ENCODE measurements around the gene INHA.

INHA gene

GRCh38 chr2:219611866-219612576 is 39.9 kb downstream of the INHA start:
- Mint-ChIP-seq H3K36me3 (ENCODE audit: low read depth) (peaks cover 32% of the 10 kb centered on the region), H3K4me1 (peaks cover 24% of the 10 kb centered on the region), H3K4me3 (no peak overlapping the region), H3K27ac (no peak overlapping the region), H3K9me3 (no peaks in the 10 kb centered on the region), H3K27me3 (ENCODE audit: low read depth) (no peaks in the 10 kb centered on the region)
- no peak for TF ChIP-seq CTCF (IDR thresholded peaks at IDR 0.05; ENCODE audit: unreplicated experiment in 3 of 3)

GRCh38 chr2:219612577-219613286 is 40.6 kb downstream of the INHA start:
- no peak for TF ChIP-seq CTCF (IDR thresholded peaks at IDR 0.05; ENCODE audit: unreplicated experiment in 3 of 3)
- H3K9me3 Mint-ChIP-seq, result no peaks in the 10 kb centered on the region
- no peak overlapping the region for H3K27ac Mint-ChIP-seq

DNA sequence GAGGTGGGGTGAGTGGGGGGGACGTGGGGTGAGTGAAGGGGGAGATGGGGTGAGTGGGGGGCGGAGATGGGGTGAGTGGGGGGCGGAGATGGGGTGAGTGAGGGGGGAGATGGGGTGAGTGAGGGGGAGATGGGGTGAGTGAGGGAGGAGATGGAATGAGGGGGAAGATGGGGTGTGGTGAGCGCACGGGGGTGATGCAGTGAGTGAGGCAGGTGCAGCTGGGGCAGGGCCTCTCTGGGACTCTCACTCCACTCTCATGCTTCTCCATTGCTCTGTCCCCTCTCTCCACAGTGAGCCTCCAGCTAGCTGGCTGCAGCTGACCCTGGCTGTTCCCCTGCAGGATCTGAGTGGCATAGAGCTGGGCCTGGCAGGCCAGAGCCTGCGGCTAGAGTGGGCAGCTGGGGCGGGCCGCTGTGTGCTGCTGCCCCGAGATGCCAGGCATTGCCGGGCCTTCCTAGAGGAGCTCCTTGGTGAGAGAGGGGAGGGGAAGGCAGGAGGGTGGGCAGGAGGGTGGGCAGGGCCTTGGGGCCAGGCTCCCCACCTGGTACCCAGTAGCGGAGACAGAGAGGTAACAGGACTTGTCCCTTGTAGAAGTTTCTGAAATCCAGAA is 41.5 kb downstream of the INHA start:
- no peak for TF ChIP-seq CTCF (IDR thresholded peaks at IDR 0.05; ENCODE audit: unreplicated experiment in 3 of 3)
- peaks cover 31% of the 10 kb centered on the region for H3K36me3 Mint-ChIP-seq (ENCODE audit: low read depth)
- no peak overlapping the region for H3K4me3 Mint-ChIP-seq

More at GRCh38 chr2:219612577-219613286, 40.6 kb downstream of the INHA start:
- Mint-ChIP-seq H3K36me3 (ENCODE audit: low read depth) (peaks cover 31% of the 10 kb centered on the region), H3K4me3 (no peak overlapping the region), H3K4me1 (peaks cover 24% of the 10 kb centered on the region), H3K27me3 (ENCODE audit: low read depth) (no peaks in the 10 kb centered on the region)

GRCh38 chr2:219614076-219614860 is 42.2 kb downstream of the INHA start:
- H3K4me1 Mint-ChIP-seq, result peaks cover 22% of the 10 kb centered on the region
- peaks cover 29% of the 10 kb centered on the region for H3K36me3 Mint-ChIP-seq (ENCODE audit: low read depth)
- no peak overlapping the region for H3K4me3 Mint-ChIP-seq
- no peaks in the 10 kb centered on the region for H3K9me3 Mint-ChIP-seq
- no peak for TF ChIP-seq CTCF (IDR thresholded peaks at IDR 0.05; ENCODE audit: unreplicated experiment in 3 of 3)
- no peaks in the 10 kb centered on the region for H3K27me3 Mint-ChIP-seq (ENCODE audit: low read depth)
- no peak overlapping the region for H3K27ac Mint-ChIP-seq

More for the DNA sequence above, 41.5 kb downstream of the INHA start:
- Mint-ChIP-seq H3K9me3 (no peaks in the 10 kb centered on the region), H3K27ac (no peak overlapping the region), H3K27me3 (ENCODE audit: low read depth) (no peaks in the 10 kb centered on the region), H3K4me1 (peaks cover 24% of the 10 kb centered on the region)

GRCh38 chr2:219615036-219615435 is 42.9 kb downstream of the INHA start:
- Mint-ChIP-seq H3K4me3 (no peak overlapping the region), H3K9me3 (no peaks in the 10 kb centered on the region), H3K36me3 (ENCODE audit: low read depth) (peaks cover 23% of the 10 kb centered on the region), H3K27ac (no peak overlapping the region), H3K27me3 (ENCODE audit: low read depth) (no peaks in the 10 kb centered on the region), H3K4me1 (peaks cover 15% of the 10 kb centered on the region)
- no peak for TF ChIP-seq CTCF (IDR thresholded peaks at IDR 0.05; ENCODE audit: unreplicated experiment in 3 of 3)

All from nephron (organoid).